Trophoblast cell (in vitro differentiated cells and primary cell): ENCODE results near the gene PCSK5.
A peak's percentile ranks its signal among the peaks of the same experiment; 100 is the strongest.

Experiments used
- DNase-seq, 2 donors: peaks; one replicate each; pipeline ENCODE4 v3.0.0-alpha.2; 2016
- H2AFZ ChIP-seq: 2 replicates; pipeline ENCODE4 v1.6.1; 2013; ENCODE audit warnings: low read length, moderate library complexity, mild to moderate bottlenecking; ENCODE audit not compliant: insufficient read depth, poor library complexity
- H2AK5ac ChIP-seq: 2 replicates; pipeline ENCODE4 v1.6.1; 2013; ENCODE audit warnings: mild to moderate bottlenecking, low read length
- H2BK120ac ChIP-seq: 2 replicates; pipeline ENCODE4 v1.6.1; 2013; ENCODE audit warnings: low read length, mild to moderate bottlenecking, moderate library complexity; ENCODE audit not compliant: insufficient read depth, poor library complexity
- H2BK12ac ChIP-seq: 2 replicates; pipeline ENCODE4 v1.6.1; 2013; ENCODE audit warnings: mild to moderate bottlenecking, low read length, moderate library complexity
- H2BK5ac ChIP-seq: 2 replicates; pipeline ENCODE4 v1.6.1; 2013; ENCODE audit warnings: low read length, low read depth, moderate library complexity, mild to moderate bottlenecking; ENCODE audit not compliant: poor library complexity
- H3K14ac ChIP-seq: 2 replicates; pipeline ENCODE4 v1.6.1; 2013; ENCODE audit warnings: mild to moderate bottlenecking, low read length
- H3K18ac ChIP-seq: 2 replicates; pipeline ENCODE4 v1.6.1; 2013; ENCODE audit warnings: mild to moderate bottlenecking, low read length
- H3K23ac ChIP-seq: 2 replicates; pipeline ENCODE4 v1.6.1; 2013; ENCODE audit warnings: low read length
- H3K27ac ChIP-seq: 2 replicates; pipeline ENCODE4 v1.5.1; 2013; ENCODE audit warnings: low read depth, mild to moderate bottlenecking, inconsistent platforms, low read length, moderate library complexity
- H3K27me3 ChIP-seq: 2 replicates; pipeline ENCODE4 v1.6.1; 2013; ENCODE audit warnings: inconsistent platforms, mild to moderate bottlenecking, low read length, moderate library complexity; ENCODE audit not compliant: insufficient read depth
- H3K36me3 ChIP-seq, 2 experiments: 1 replicate in 1 of 2; 2 replicates in 1 of 2; pipeline ENCODE4 v1.6.1; 2013; ENCODE audit warnings: low read length in 2 of 2, mild to moderate bottlenecking in 2 of 2, moderate library complexity in 1 of 2; ENCODE audit not compliant: insufficient read depth in 2 of 2, control insufficient read depth in 1 of 2
- H3K4ac ChIP-seq: 2 replicates; pipeline ENCODE4 v1.6.1; 2013; ENCODE audit warnings: low read depth, mild to moderate bottlenecking, low read length, moderate library complexity
- H3K4me1 ChIP-seq, 2 experiments: 1 replicate in 1 of 2; 2 replicates in 1 of 2; pipeline ENCODE4 v1.6.1; 2013; ENCODE audit warnings: low read length in 2 of 2, mild to moderate bottlenecking in 2 of 2, moderate library complexity in 1 of 2; ENCODE audit not compliant: insufficient read depth in 2 of 2, control insufficient read depth in 1 of 2
- H3K4me2 ChIP-seq: 2 replicates; pipeline ENCODE4 v1.6.1; 2013; ENCODE audit warnings: inconsistent platforms, mild to moderate bottlenecking, low read length, moderate library complexity
- H3K4me3 ChIP-seq: 2 replicates; pipeline ENCODE4 v1.5.1; 2013; ENCODE audit warnings: mild to moderate bottlenecking, low read depth, low read length, inconsistent platforms
- H3K79me1 ChIP-seq: one replicate; pipeline ENCODE4 v1.6.1; 2013; ENCODE audit warnings: low read length
- H3K79me2 ChIP-seq: 2 replicates; pipeline ENCODE4 v1.6.1; 2013; ENCODE audit warnings: low read length, mild to moderate bottlenecking; ENCODE audit not compliant: control insufficient read depth, insufficient read depth, poor library complexity
- H3K9ac ChIP-seq: 2 replicates; pipeline ENCODE4 v1.6.1; 2013; ENCODE audit warnings: mild to moderate bottlenecking, low read length
- H3K9me3 ChIP-seq: 2 replicates; pipeline ENCODE4 v1.6.1; 2013; ENCODE audit warnings: low read depth, mild to moderate bottlenecking, control low read depth, inconsistent platforms, low read length; ENCODE audit not compliant: insufficient read depth
- H4K12ac ChIP-seq: 2 replicates; pipeline ENCODE4 v1.6.1; 2013; ENCODE audit warnings: low read depth, mild to moderate bottlenecking, low read length, moderate library complexity
- H4K8ac ChIP-seq: 2 replicates; pipeline ENCODE4 v1.6.1; 2013; ENCODE audit warnings: low read depth, mild to moderate bottlenecking, low read length, moderate library complexity
- H4K91ac ChIP-seq: one replicate; pipeline ENCODE4 v1.6.1; 2013; ENCODE audit warnings: low read depth, mild to moderate bottlenecking, low read length, moderate library complexity
- WGBS: extraction: QIAGEN DNeasy Blood & Tissue Kit; methylation state at CpG from one replicate; pipeline ENCODE4 v1.1.7; 2013; ENCODE audit warnings: missing lambda C conversion rate; ENCODE audit not compliant: insufficient read length, insufficient coverage; ENCODE audit errors: extremely low coverage; 5-methylcytosine and 5-hydroxymethylcytosine counted together

PCSK5 gene

DNA sequence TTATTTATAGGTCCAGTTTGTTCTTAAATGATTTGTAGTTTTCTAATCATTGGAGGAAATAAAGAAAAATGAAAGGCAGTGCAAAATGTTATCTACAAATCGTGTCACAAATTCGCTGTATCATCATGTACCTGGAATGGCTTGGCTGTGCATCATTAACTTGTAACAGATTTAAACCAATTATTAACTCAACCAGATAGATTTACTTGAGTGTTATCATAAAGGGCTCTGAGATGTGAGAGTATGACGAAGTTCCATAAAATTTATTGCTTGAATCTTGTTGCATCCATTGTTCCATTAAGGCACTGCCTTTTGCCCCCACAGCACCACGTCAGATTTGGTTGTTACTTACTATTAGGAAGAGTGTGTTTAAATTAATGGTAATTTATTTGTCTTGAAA is 23.5 kb downstream of the PCSK5 start:
- Histone ChIP-seq H3K9me3 (no peaks in the 10 kb centered on the region), H3K79me2 (no peaks in the 10 kb centered on the region), H3K4me2 (no peak overlapping the region), H3K23ac (no peak overlapping the region), H3K4me3 (no peak overlapping the region), H3K27me3 (no peaks in the 10 kb centered on the region), H2AFZ (no peak overlapping the region), H3K4me1 (no peaks in the 10 kb centered on the region), H2BK12ac (no peak overlapping the region), H3K9ac (no peak overlapping the region), H3K4ac (no peak overlapping the region), H3K36me3 (no peaks in the 10 kb centered on the region), H2BK5ac (no peak overlapping the region), H3K27ac (no peak overlapping the region), H4K8ac (no peak overlapping the region), H2AK5ac (no peak overlapping the region), H3K18ac (no peak overlapping the region), H4K91ac (no peak overlapping the region), H3K79me1 (no peaks in the 10 kb centered on the region), H3K14ac (no peak overlapping the region), H2BK120ac (no peak overlapping the region), H4K12ac (no peak overlapping the region)
- WGBS: no CpG with 5 or more reads among the region's 4 CpGs
- no peak for DNase-seq

GRCh38 chr9:75914883-75915452 is 24.5 kb downstream of the PCSK5 start:
- Histone ChIP-seq H3K4me2 (no peak overlapping the region), H2BK120ac (no peak overlapping the region), H2BK5ac (no peak overlapping the region), H3K9ac (no peak overlapping the region), H3K18ac (no peak overlapping the region), H3K9me3 (no peaks in the 10 kb centered on the region), H4K91ac (no peak overlapping the region), H2AFZ (no peak overlapping the region), H3K4ac (no peak overlapping the region), H4K12ac (no peak overlapping the region), H3K36me3 (no peaks in the 10 kb centered on the region), H3K4me3 (no peak overlapping the region), H3K14ac (no peak overlapping the region), H2BK12ac (no peak overlapping the region), H3K23ac (no peak overlapping the region), H3K79me1 (no peaks in the 10 kb centered on the region), H3K79me2 (no peaks in the 10 kb centered on the region), H3K4me1 (no peaks in the 10 kb centered on the region), H3K27me3 (no peaks in the 10 kb centered on the region), H3K27ac (no peak overlapping the region), H2AK5ac (no peak overlapping the region), H4K8ac (no peak overlapping the region)
- no CpG with 5 or more reads among the region's 4 CpGs for WGBS
- no peak for DNase-seq

- Histone ChIP-seq H2BK5ac (no peak overlapping the region), H3K27ac (no peak overlapping the region), H3K9ac (no peak overlapping the region), H3K9me3 (no peaks in the 10 kb centered on the region), H3K27me3 (no peaks in the 10 kb centered on the region), H3K18ac (no peak overlapping the region), H3K4me3 (no peak overlapping the region), H2AFZ (no peak overlapping the region), H2BK120ac (no peak overlapping the region), H3K14ac (no peak overlapping the region), H3K79me2 (no peaks in the 10 kb centered on the region), H2BK12ac (no peak overlapping the region), H4K12ac (no peak overlapping the region), H3K4me1 (no peaks in the 10 kb centered on the region), H4K91ac (no peak overlapping the region), H3K79me1 (no peaks in the 10 kb centered on the region), H3K4me2 (no peak overlapping the region), H4K8ac (no peak overlapping the region), H3K23ac (no peak overlapping the region), H3K4ac (no peak overlapping the region), H3K36me3 (no peaks in the 10 kb centered on the region), H2AK5ac (no peak overlapping the region)
- WGBS: no CpG with 5 or more reads among the region's 3 CpGs
- no peak for DNase-seq
Observed at GRCh38 chr9:75918154-75918553, 27.7 kb downstream of the PCSK5 start.

- WGBS: no CpG with 5 or more reads among the region's 3 CpGs
- no peak overlapping the region for H2BK5ac ChIP-seq
Observed at GRCh38 chr9:75918909-75919308, 28.4 kb downstream of the PCSK5 start.

More at GRCh38 chr9:75918909-75919308, 28.4 kb downstream of the PCSK5 start:
- Histone ChIP-seq H3K79me2 (no peaks in the 10 kb centered on the region), H2AFZ (no peak overlapping the region), H3K18ac (no peak overlapping the region), H3K4ac (no peak overlapping the region), H3K4me2 (no peak overlapping the region), H3K36me3 (no peaks in the 10 kb centered on the region), H2AK5ac (no peak overlapping the region), H3K4me3 (no peak overlapping the region), H2BK12ac (no peak overlapping the region), H3K27me3 (no peaks in the 10 kb centered on the region), H3K4me1 (no peaks in the 10 kb centered on the region), H3K27ac (no peak overlapping the region), H4K91ac (no peak overlapping the region), H3K9ac (no peak overlapping the region), H3K79me1 (no peaks in the 10 kb centered on the region), H4K12ac (no peak overlapping the region), H3K14ac (no peak overlapping the region), H4K8ac (no peak overlapping the region), H3K23ac (no peak overlapping the region), H3K9me3 (no peaks in the 10 kb centered on the region), H2BK120ac (no peak overlapping the region)
- peak in 1 of 2 donors; percentile 39 for DNase-seq
